Stimulated activated naive CD8-positive, alpha-beta T cell treated with anti-CD3 and anti-CD28 coated beads, Interleukin-15, Interleukin-2, amounts not matched to agents 100 U/mL and 50 U/mL, for 24 hours (primary cell): ENCODE data around the gene BRIP1.
"Not testable (repeated sequence)": the region's sequence is repeated elsewhere in the genome, so short reads cannot be mapped to it uniquely, and the experiment has no call there.

ENCODE experiments used
- ATAC-seq: fragments of 150-1000 bp; cut with Tn5 transposase; one replicate; pipeline ENCODE4 v1.10.0; 2021
- DNase-seq: peaks from one replicate; pipeline ENCODE4 v3.0.0; 2021

The BRIP1 gene

DNA sequence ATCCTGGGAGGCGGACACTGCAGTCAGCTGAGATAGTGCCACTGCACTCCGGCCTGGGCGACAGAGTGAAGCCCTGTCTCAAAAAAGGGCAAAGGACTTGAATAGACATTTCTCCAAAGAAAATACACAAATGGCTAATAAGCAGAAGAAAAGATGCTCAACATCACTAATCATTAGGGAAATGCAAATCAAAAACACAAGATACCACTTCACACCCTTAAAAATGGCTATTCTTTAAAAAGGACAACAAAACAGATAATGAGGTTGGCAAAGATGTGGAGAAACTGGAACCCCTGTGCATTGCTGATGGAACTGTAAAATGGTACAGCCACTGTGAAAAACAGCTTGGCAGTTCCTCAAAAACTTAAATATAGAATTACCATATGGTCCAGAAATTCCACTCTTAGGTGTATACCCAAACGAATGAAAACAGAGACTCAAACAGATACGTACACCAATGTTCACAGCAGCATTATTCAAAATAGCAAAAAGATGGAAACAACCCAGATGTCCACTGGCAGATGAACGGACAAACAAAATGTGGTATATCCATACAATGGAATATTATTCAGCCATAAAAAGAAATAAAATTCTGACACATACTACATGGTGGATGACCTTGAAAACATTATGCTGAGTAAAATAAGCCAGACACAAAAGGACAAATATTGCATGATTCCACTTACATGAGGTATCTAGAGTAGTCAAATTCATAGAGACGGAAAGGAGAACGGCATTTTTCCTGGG is 35.5 kb downstream of the BRIP1 start:
- no peak for ATAC-seq

DNA sequence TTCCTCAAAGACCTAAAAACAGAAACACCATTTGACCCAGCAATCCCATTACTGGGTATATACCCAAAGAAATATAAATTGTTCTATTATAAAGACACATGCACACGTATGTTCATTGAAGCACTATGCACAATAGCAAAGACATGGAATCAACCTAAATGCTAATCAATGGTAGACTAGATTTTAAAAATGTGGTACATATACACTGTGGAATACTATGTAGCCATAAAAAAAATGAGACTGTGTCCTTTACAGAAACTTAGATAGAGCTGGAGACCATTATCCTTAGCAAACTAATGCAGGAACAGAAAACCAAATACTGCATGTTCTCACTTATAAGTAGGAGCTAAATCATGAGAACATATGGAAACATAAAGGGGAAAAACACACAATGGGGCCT is 36.5 kb downstream of the BRIP1 start:
- not testable (repeated sequence) for ATAC-seq

More for the DNA sequence above, 35.5 kb downstream of the BRIP1 start:
- no peak for DNase-seq

GRCh38 chr17:61826198-61826597 is 37.1 kb downstream of the BRIP1 start:
- not testable (repeated sequence) for DNase-seq, ATAC-seq

More for the DNA sequence above, 36.5 kb downstream of the BRIP1 start:
- not testable (repeated sequence) for DNase-seq

DNA sequence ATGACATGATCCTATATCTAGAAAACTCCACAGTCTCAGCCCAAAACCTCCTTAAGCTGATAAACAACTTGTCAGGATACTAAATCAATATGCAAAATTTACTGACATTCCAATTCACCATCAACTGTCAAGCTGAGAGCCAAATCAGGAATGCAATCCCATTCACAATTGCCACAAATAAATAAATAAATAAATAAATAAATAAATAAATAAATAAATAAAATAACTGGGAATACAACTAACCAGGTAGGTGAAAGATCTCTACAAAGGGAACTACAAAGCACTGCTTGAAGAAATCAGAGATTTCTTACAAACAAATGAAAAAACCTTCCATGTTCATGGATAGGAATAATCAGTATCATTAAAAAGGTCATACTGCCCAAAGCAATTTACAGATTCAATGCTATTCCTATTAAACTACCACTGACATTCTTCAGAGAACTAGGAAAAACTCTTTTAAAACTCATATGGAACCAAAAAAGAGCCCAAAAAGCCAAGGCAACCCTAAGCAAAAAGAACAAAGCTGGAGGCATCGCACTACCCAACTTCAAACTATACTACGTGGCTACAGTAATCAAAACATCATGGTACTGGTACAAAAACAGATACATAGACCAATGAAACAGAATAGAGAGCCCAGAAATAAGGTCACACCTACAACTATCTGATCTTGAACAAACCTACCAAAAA is 37.7 kb downstream of the BRIP1 start:
- ATAC-seq = no peak
- no peak for DNase-seq

DNA sequence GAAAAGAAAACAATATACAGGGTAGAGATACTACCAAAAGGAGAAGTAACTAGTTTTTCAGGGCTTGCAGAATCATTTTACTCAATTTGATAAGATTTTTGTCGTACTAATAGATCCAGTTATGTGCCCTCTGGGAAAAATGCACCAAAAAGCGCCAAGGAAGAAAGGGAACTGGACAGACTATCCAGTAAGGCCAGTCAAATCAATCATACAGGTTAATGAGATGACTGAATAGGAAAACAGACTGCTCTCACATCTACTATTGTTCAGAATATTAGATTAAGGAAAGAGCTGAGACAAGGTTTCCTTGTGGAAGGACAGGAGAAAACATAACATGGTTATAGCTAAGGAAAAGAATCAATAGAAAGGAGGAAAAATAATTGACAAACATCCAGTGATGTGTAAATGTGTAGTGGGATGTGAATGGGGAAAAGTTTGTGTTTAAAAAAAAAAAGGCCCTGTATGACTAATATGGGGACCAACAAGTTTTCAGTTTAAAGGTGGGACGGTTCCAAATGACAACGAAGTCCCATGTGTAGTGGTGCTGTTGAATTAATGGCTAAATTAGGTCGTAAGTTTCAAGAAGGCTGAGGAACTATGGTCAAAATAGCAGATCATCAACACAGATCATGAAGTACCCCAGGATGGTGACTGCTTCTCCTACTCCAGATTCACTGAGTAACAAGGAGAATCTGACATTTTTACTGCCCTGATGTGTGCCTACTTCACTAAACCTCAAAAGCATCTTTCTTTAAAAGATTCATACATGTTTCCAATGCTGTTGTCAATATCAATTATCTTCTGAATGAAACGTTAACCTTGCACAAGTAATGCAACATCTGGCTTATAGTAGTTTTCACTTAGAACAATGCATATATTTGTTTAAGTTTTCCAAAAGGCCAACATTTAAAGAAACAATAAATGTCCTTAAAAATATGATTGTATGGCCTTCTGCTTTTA is 40.7 kb downstream of the BRIP1 start:
- DNase-seq (no peak), ATAC-seq (peak; percentile 14)

DNA sequence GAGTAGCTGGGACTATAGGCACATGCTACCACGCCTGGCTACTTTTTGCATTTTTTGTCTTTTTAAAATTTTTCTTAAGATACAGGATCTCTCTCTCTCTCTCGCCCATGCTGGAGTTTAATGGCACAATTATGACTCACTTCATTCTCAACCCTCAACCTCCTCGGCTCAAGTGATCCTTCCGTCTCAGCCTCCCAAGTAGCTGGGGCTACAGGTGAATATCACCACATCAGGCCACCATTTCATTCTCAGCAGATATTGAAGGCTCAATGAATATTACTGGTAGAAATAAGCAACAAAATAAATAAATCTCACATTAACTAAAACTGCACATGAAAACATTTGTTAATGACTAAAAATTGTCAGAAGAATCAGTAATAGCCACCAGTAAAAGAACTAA is 41.7 kb downstream of the BRIP1 start:
- DNase-seq = no peak
- no peak for ATAC-seq

DNA sequence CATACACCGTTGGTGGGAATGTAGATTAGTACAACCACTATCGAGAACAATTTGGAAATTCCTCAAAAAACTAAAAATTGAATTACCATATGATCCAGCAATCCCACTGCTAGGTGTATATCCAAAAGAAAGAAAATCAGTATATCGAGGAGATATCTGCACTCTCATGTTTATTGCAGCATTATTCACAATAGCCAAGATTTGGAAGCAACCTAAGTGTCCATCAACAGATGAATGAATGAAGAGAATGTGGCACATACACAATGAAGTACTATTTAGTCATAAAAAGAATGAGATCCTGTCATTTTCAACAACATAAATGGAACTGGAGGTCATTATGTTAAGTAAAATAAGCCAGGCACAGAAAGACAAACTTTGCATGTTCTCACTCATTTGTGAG is 44.1 kb downstream of the BRIP1 start:
- not testable (repeated sequence) for DNase-seq, ATAC-seq

- DNase-seq (no peak), ATAC-seq (no peak)
Observed at GRCh38 chr17:61818225-61818624, 45.1 kb downstream of the BRIP1 start.

- no peak for DNase-seq
- no peak for ATAC-seq
Observed at GRCh38 chr17:61817452-61817851, 45.9 kb downstream of the BRIP1 start.

GRCh38 chr17:61816538-61816937 is 46.8 kb downstream of the BRIP1 start:
- no peak for ATAC-seq
- no peak for DNase-seq

- ATAC-seq = no peak
- DNase-seq = no peak
Observed at GRCh38 chr17:61815863-61816503, 47.3 kb downstream of the BRIP1 start.

DNA sequence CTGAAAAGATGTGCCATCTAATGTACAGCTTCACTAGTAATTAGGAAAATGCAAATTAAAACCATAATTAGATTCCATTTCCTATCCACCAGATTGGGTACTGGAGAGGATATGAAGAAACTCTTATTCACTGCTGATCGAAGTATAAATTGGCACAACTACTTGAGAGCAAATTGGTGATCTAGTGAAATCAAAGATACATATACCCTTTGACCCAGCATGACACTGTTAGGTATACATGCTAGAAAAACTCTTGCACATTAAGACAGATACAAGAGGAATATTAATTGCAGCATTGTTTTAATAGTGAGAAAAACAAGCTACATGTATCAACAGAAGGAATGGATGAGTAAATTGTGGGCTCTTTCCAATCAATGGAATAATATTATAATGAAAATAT is 48.8 kb downstream of the BRIP1 start:
- DNase-seq (no peak), ATAC-seq (no peak)

DNA sequence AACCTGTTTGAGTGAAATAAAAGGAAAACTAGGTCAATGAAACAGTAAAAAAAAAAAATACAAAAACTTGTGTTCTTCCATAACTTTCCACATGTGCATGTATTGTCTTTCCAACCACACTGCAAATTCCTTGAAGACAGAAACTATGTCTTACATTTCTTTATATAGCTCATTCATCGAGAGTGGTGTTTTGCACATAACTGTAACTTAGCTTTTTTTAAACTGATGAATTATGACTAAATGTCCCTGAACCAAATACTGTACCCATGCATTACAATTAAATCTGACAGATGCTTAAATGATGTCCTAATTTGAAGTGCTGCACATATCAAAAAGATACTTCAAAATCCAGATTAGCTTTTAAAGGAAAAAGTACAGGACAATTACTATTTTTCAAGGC is 50.1 kb downstream of the BRIP1 start:
- DNase-seq (no peak), ATAC-seq (no peak)

- ATAC-seq = no peak
- DNase-seq = no peak
Observed at GRCh38 chr17:61812747-61813146, 50.6 kb downstream of the BRIP1 start.

GRCh38 chr17:61809816-61810392 is 53.4 kb downstream of the BRIP1 start:
- ATAC-seq (no peak), DNase-seq (no peak)

DNA sequence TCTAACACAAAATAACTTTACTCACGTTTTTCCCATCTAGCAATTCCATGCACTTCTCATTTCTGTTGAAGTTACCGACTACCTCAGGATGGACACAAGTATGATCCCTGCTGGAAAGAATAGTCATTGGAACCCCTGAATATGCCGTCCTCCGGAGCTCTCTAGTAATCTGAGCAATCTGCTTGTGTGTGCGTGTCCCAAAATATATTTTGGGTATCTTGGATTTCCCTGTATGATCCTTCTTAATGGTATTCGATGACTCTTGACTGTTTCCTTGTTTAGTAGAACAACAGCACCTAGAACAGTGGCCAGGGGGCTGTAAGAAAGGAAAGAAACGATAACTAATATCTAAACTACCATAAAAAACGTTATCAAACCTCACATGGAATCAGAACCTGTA is 54.9 kb downstream of the BRIP1 start:
- no peak for DNase-seq
- no peak for ATAC-seq

GRCh38 chr17:61806936-61807335 is 56.4 kb downstream of the BRIP1 start:
- no peak for ATAC-seq
- DNase-seq = no peak

DNA sequence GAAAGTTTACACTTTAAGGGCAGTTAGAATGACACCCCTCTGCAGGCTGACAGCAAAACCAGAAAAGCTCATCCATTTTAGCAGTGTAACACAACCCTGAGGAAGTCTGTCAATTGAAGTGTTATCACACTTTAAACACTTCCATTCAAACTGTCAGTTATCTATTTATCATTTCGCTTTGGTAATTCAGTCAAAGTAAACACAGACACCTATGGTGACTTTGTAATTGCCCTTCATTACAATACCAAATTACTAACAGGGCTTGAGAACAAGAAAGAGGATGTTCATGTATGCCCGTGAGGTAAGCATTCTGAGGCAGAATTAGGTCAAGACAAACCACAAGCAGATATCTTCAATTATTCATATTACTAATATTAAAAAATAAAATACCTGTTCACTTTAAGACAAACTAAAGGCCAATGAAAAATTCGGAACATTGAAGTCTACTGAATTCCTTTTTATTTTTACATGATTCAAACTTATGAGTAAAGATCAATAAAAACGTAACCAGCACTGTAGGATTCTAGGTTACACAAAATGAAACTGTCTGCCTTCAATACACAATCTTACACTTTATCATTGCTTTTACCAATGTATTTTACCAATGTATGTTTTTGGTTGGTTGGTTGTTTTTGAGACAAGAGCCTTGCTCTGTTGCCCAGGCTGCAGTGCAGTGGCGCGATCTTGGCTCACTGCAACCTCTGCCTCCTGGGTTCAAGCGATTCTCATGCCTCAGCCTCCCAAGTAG is 57.1 kb downstream of the BRIP1 start:
- no peak for ATAC-seq
- no peak for DNase-seq

DNA sequence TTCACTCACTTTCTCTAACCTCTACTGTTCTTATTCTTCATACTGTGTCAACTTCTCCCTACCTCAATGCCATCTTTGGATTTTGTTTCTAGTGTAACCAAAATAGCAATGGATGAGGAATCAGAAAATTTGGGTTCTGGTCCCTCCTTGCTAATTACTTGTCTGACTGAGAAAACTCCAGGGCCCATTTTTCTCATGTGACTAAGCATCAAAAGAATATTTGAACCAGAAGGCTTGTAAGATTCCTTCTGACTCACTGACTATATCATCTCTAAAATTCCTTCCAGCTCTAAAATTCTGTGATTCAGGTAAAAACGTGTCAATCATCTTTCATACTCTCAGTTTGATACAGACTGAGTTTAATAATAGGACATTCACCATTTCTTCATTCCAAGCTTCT is 57.9 kb downstream of the BRIP1 start:
- no peak for ATAC-seq
- no peak for DNase-seq

GRCh38 chr17:61803796-61804195 is 59.5 kb downstream of the BRIP1 start:
- DNase-seq (no peak), ATAC-seq (no peak)

- DNase-seq (no peak), ATAC-seq (no peak)
Observed at GRCh38 chr17:61803216-61803615, 60.1 kb downstream of the BRIP1 start.
